SIG-M5 treated with dmso at 0.1 percent for 504 hours (cell line): Measurements from ENCODE around the gene CSHL1.
"Not testable (repeated sequence)": the region's sequence is repeated elsewhere in the genome, so short reads cannot be mapped to it uniquely, and the experiment has no call there.

ENCODE experiments used
- DNase-seq: peaks from one replicate; lab custom pipeline; 2025; ENCODE audit not compliant: unreplicated experiment; lab: John Stamatoyannopoulos, UW

The CSHL1 gene

GRCh38 chr17:63940584-63940983, 29.5 kb upstream of the CSHL1 start:
- DNase-seq = no peak

GRCh38 chr17:63939884-63940283, 28.8 kb upstream of the CSHL1 start:
- no peak for DNase-seq

- no peak for DNase-seq
These were observed 28.3 kb upstream of the CSHL1 start for GRCh38 chr17:63939401-63939800.

- no peak for DNase-seq
These were observed 26.9 kb upstream of the CSHL1 start for GRCh38 chr17:63937920-63938319.

GRCh38 chr17:63937319-63937718, 26.3 kb upstream of the CSHL1 start:
- DNase-seq = no peak

- no peak for DNase-seq
These were observed 23.4 kb upstream of the CSHL1 start for GRCh38 chr17:63934183-63935112.

GRCh38 chr17:63933598-63933997, 22.5 kb upstream of the CSHL1 start:
- no peak for DNase-seq

GRCh38 chr17:63932721-63933120, 21.7 kb upstream of the CSHL1 start:
- DNase-seq = no peak

GRCh38 chr17:63931981-63932561, 21.0 kb upstream of the CSHL1 start, which contains the start of gene CD79B:
TSS of gene CD79B (minus strand) at chr17:63932331. CDS start at chr17:63932261, 70 bp downstream.
- no peak for DNase-seq

- peak; percentile 46 for DNase-seq
These were observed 20.0 kb upstream of the CSHL1 start for GRCh38 chr17:63930951-63931575.

GRCh38 chr17:63929860-63930766, 19.1 kb upstream of the CSHL1 start:
- no peak for DNase-seq

GRCh38 chr17:63928966-63929695, 18.1 kb upstream of the CSHL1 start:
- DNase-seq = no peak

- DNase-seq = no peak
These were observed 17.2 kb upstream of the CSHL1 start for GRCh38 chr17:63928172-63928666.

GRCh38 chr17:63927464-63928171, 16.6 kb upstream of the CSHL1 start:
- DNase-seq = no peak

GRCh38 chr17:63926164-63926563, 15.1 kb upstream of the CSHL1 start:
- DNase-seq = no peak

- DNase-seq = no peak
These were observed 14.6 kb upstream of the CSHL1 start for GRCh38 chr17:63925615-63926014.

- DNase-seq = not testable (repeated sequence)
These were observed 11.3 kb upstream of the CSHL1 start for GRCh38 chr17:63922402-63922801.

- DNase-seq = not testable (repeated sequence)
These were observed 9.7 kb upstream of the CSHL1 start for GRCh38 chr17:63920779-63921178.

GRCh38 chr17:63920050-63920449, 9.0 kb upstream of the CSHL1 start:
- not testable (repeated sequence) for DNase-seq
